ENCODE measurements around the gene OR1I1.

DNA sequence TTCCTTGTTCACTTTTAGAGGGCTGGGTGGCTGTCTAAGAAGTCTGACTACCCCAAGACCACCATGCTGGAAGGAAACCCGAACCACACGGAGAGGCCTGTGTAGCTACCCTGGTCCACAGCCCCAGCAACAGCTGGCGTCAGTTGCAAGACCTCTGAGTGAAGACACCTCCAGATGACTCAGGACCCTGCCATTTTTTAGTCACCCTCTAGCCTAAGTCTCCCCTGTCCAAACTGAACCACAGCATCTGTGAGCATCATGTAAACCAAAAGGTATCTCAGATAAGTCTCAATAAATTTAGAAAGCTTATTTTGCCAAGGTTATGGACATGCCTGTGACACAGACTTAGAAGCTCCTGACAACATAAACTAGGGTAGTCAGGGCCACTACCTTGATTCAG, 23.0 kb downstream of the OR1I1 start:
- TF ChIP-seq, protein P1, sequence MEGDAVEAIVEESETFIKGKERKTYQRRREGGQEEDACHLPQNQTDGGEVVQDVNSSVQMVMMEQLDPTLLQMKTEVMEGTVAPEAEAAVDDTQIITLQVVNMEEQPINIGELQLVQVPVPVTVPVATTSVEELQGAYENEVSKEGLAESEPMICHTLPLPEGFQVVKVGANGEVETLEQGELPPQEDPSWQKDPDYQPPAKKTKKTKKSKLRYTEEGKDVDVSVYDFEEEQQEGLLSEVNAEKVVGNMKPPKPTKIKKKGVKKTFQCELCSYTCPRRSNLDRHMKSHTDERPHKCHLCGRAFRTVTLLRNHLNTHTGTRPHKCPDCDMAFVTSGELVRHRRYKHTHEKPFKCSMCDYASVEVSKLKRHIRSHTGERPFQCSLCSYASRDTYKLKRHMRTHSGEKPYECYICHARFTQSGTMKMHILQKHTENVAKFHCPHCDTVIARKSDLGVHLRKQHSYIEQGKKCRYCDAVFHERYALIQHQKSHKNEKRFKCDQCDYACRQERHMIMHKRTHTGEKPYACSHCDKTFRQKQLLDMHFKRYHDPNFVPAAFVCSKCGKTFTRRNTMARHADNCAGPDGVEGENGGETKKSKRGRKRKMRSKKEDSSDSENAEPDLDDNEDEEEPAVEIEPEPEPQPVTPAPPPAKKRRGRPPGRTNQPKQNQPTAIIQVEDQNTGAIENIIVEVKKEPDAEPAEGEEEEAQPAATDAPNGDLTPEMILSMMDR (IDR thresholded peaks at IDR 0.05), result no peak
- TF ChIP-seq POLR2AphosphoS5 (IDR thresholded peaks at IDR 0.05) (no peak), EP300 (IDR thresholded peaks at IDR 0.05) (no peak), POLR2A (IDR thresholded peaks at IDR 0.05; ENCODE audit: low read depth) (no peak)
